T-helper 2 cell treated with Interferon-gamma antibody and Interleukin-4, amounts not matched to agents 100 ng/mL and 5 ng/mL, for 36 hours (primary cell): ENCODE measurements around the gene TMEM238L. TPM values are rescaled to one million over a fixed set of nuclear protein-coding genes. Genes with fewer than 3 reads are reported as not detected.

Experiments used
- intact Hi-C: fragments of 100-400 bp; cut with micrococcal nuclease; formaldehyde crosslinking; loops from one replicate; pipeline ENCODE4 v1.15.1; 2023
- total RNA-seq: library from RNA; stranded (reverse); gene quantifications from 2 replicates; pipeline ENCODE4 v1.2.3, GENCODE V29; 2022

The TMEM238L gene, protein sequence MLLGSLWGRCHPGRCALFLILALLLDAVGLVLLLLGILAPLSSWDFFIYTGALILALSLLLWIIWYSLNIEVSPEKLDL
- total RNA-seq: not detected in 2 replicates

GRCh38 chr17:10803830-10804475 is at the start of gene TMEM238L:
TMEM238L (minus strand) TSS chr17:10804099; CDS start chr17:10803963, 136 bp downstream.
- intact Hi-C loops: no loop called here

GRCh38 chr17:10846636-10847035 is 42.7 kb upstream of the TMEM238L start:
- intact Hi-C loops: loop anchor here (5.0 kb wide), 1 partner anchor 74 kb away; no protein-coding TSS in a partner anchor

- intact Hi-C loops: loop anchor here (1.0 to 5.0 kb wide), 4 partner anchors 73 to 214 kb away; no protein-coding TSS in a partner anchor
These were observed 41.5 kb upstream of the TMEM238L start for GRCh38 chr17:10845388-10845751.

GRCh38 chr17:10844621-10845387 is 40.9 kb upstream of the TMEM238L start:
- intact Hi-C loops: loop anchor here (1.0 to 5.0 kb wide), 4 partner anchors 73 to 214 kb away; no protein-coding TSS in a partner anchor

GRCh38 chr17:10843811-10844210 is 39.9 kb upstream of the TMEM238L start:
- intact Hi-C loops: loop anchor here (2.0 kb wide), 1 partner anchor 107 kb away; no protein-coding TSS in a partner anchor

DNA sequence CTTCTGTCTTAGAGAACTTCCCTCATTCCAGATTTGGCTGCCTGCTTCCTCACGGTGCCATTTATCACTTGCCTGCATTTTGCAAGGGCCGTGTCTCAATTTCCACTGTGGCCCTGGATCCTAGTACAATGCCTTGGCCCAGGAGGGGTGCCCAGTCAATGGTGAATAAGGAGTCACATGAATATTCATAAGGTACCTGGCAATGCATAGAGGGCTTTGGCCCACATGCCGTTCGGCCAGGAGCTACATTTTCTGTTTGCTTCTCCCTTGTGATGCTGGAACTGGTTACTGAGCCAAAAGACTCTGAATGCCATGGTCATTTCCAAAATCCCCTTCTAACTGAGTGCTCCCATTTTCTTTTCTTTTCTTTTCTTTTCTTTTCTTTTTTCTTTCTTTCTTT is 38.8 kb upstream of the TMEM238L start:
- intact Hi-C loops: no loop called here

DNA sequence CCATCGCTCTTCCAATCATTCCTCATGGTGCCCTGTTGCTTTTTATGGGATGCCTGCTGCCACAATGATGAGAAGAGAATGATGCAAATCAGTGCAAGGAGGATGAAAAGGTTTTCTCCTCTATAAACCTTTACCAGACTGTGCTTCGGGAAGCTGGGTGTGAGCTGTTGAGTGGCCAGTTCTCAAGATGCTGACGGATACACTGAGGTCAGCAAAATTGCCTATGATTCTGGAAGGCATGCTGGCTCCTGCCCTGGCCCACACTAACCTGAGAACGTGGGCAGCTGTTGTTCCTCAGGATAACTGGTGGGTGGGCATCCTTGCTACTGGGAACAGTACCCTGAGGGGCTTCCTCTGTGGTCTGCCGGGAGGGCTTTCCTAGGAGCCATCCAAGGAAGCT is 34.8 kb upstream of the TMEM238L start:
- intact Hi-C loops: no loop called here

DNA sequence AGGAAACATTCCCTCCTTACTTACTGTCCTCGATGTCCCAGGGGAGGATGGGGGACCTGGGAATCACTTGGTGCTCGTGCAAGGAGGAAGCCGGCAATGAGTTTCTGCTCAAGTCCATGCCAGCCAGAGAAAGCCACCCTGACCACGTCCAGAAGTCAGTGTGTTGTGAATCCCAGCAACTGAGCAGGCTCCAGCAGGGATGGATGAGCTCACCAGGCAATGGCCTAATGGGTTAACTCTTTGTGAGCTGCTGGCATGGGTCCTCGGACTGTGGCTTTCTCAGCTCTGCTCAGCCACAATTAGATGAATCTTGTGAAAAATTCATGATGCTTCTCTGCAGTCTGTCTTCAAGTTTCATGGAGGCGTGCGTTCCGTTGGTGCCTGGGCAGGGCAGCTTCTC is 34.0 kb upstream of the TMEM238L start, which contains the start of gene PIRT:
Gene PIRT (minus strand): TSS at position 167 of the 400 bp plus-strand sequence. CDS start 12,442 bp downstream, outside the sequence.
- intact Hi-C loops: no loop called here

DNA sequence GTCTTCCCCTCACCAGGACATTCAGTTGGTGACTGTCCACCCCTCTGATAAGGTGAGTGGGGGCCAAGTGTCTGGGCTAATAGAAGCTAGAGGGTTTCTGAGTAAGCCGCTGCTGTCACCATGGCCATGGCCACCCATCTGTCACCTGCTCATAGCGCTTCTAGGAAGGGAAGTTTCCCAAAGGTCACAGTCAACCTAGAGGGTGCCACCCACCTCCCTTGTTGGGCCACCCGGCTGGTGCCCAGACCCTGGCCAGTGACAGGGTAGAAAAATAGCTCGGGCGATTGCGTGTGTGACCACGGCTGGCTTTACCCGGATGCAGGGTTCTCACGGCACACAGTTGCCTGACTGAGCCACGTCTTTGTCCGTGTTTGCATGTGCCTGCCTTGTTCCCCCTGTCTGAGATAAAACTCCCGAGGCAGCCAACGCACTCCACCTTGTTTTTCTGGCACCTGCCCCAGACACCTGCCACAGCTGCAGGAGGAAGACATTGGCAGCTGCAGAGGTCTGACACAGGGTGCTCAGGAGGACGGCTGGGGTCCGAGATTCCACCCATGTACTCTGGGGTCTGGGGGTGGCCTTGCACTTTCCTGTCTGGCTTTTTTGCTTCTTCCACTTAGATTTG is 33.2 kb upstream of the TMEM238L start:
- intact Hi-C loops: no loop called here

DNA sequence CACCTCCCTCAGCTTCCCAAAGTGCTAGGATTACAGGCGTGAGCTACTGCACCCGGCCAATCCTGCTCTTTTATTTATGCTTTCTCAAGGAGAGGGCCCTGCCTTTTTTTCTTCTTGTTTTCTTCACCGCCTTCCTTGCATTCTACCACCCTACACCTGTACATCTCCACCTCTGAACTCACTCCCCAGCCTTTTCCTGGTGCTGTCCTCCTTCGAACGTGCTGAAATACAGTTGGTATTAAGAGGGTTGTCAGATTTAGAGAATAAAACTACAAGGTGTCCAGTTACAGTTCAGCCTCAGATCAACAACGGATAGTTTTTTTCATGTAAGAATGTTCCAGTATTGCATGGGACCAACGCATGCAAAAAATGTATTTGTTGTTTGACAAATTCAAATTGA is 32.2 kb upstream of the TMEM238L start:
- intact Hi-C loops: no loop called here

- intact Hi-C loops: no loop called here
These were observed 27.8 kb upstream of the TMEM238L start for GRCh38 chr17:10831696-10832095.

DNA sequence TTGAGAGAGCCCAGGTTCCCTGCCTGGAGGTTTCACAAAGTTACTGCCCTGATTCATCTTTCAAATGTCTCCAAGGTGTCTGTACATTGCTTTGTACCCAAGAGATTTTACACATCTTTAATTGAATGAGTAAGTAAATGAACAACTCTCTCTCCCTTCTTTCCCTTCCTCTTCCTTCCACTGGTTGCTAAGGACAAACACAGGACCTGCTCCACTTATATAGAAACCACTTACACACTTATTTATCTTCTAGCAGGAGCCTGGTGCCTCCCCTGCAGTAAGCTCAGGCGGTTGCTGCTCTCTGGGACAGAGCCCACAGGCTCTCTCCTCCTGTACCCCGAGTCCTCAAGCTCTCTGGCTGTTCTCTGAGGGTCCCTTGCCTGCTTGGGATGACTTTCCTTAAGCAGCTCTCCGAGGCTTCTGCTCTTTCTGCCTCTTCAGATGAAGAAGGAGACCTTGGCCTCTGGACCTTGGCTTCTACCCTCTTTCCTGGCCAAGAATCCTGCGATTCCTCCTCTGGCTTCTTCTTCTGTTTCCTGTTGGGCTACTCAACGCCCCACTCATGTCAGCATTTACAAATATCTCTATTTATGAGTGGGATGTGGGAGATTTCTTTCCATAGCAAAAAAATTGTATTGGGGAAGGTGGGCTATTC is 24.1 kb upstream of the TMEM238L start:
- intact Hi-C loops: no loop called here

DNA sequence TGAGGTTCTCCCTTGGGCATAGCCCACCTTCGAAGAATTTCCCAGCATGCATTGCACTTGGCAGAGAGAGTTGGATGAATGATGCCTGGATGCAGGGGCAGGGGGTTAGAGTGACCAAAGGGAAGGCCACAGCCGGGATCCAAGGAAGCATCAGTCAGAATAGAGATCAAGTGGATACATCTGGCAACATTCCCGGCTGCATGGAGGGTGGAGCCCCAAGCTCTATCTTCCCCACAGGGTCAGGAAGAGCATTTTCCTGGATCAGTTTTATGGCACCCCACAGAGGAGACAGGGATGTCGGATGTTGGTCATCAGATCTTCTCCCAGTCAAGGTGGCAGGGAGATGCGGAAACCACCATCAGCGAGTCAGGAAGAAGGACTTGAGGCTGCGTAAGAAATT is 21.0 kb upstream of the TMEM238L start:
- intact Hi-C loops: no loop called here

- intact Hi-C loops: no loop called here
These were observed 17.9 kb upstream of the TMEM238L start for GRCh38 chr17:10821770-10822169.

DNA sequence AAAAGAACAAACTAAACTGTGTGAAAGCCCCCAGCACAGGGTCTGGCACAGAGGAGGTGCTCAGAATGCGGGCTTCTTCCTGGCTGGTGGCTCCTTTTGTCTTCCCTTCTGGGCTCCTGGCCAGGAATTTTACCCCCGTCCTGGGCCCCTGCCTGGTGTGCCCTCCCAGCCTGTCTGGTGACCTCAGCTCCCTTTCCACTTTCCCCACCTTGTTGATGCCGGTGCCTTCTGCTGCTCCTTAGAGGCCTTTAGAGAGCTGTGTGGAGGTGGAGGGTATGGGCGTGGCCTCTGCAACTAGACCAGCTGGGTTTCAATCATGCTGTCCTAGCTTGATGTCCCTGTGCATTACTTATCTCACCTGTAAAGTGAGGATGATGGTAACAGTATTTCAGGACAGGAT is 17.2 kb upstream of the TMEM238L start:
- intact Hi-C loops: no loop called here

GRCh38 chr17:10815319-10815718 is 11.4 kb upstream of the TMEM238L start:
- intact Hi-C loops: no loop called here

- intact Hi-C loops: no loop called here
These were observed 10.2 kb upstream of the TMEM238L start for GRCh38 chr17:10814075-10814474.

DNA sequence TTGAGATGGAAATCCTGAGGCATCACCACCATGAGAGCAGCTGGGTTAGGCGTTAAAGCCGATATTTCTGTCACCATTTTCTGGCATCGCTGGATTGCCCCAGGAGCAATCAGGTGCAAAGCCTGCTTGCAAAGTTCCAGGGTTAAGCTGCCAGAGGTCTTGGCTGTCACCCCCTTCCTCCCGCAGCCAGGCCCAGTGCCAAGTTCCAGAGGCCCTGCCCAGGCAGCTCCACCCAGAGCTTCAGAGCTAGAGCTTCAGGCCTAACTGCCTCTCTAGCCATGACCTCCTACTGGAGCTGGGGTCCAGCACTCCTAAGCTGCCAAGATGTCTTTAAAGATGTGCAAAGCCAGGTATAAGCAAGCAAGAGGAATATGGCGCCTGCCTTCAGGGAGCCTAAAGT is 8.8 kb upstream of the TMEM238L start:
- intact Hi-C loops: no loop called here

- intact Hi-C loops: no loop called here
These were observed 5.7 kb upstream of the TMEM238L start for GRCh38 chr17:10809605-10810004.

DNA sequence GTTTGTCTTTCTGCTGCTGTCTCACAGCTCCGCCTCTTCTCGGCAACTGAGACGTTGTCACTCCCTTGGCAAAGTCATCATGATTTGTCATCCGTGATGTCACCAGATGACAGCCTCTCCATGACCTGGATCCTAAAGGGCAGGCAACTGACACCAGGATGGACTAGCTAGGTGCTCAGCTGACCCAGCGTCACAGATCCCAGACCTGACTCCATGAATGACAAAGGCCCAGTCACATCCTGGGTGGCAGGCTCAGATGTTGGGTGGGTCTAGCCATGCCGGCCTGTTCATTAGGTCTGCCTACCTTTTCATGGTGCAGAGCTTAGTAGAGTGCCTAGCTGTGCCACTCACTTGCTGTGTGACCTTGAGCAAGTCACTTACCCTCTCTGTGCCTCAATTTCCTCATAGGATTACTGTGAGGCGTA is 3.8 kb upstream of the TMEM238L start:
- intact Hi-C loops: no loop called here

DNA sequence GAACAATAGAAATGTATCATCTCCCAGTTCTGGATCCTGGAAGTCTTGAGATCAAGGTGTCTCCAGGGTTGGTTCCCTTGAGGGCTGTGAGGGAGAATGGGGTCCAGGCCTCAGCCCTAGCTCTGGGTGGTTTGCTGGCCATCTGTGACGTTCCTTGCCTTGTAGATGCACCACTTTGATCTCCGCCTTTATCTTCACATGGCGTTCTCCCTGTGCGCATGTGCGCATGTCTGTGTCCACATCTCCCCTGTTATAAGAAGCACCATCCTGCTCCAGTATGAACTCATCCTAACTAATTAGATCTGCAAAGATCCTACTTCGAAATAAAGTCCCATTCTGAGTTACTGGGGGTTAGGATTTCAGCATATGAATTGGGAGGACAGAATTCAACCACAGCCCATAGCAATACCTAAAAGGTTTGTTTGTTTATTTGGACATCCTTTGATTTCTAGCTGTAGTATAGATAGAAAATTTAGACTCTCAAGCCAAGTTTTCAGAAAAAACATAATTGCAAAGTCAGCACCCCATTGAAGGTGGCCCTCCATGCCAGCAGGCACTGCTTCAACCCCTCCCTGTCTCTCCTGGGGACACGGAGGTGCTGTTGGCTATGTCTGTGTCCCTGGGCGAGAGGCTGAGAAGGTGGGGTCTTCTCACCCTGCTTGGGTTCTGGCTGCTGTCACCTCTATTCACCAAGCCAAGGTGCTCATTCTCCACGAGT is 2.8 kb upstream of the TMEM238L start:
- intact Hi-C loops: no loop called here
